ENCODE results near the gene ABHD6. TPM values are rescaled to one million over a fixed set of nuclear protein-coding genes. Genes with fewer than 3 reads are reported as not detected.
"Not testable (repeated sequence)": the region's sequence is repeated elsewhere in the genome, so short reads cannot be mapped to it uniquely, and the experiment has no call there.

Gene ABHD6, protein sequence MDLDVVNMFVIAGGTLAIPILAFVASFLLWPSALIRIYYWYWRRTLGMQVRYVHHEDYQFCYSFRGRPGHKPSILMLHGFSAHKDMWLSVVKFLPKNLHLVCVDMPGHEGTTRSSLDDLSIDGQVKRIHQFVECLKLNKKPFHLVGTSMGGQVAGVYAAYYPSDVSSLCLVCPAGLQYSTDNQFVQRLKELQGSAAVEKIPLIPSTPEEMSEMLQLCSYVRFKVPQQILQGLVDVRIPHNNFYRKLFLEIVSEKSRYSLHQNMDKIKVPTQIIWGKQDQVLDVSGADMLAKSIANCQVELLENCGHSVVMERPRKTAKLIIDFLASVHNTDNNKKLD
- polyA plus RNA-seq (ENCODE audit: insufficient read length in 3 of 3), result 10 to 100 TPM; 11.2 to 14.4 (median 12.2) TPM
- long read RNA-seq, donor 1, transcript ABHD6-201 (9 exons, 2,393 nt), result major isoform, 5 of 9 reads
- long read RNA-seq, donor 1, partial matches to known transcripts, result 0 of 9 reads
- long read RNA-seq, donor 1, other reads (novel, unspliced or antisense), result 0 of 9 reads
- long read RNA-seq, donor 2, transcript ABHD6-205 (10 exons, 2,482 nt), result major isoform, 5 of 6 reads
- long read RNA-seq, donor 2, partial matches to known transcripts, result 0 of 6 reads
- long read RNA-seq, donor 2, other reads (novel, unspliced or antisense), result 0 of 6 reads
- long read RNA-seq, donor 3, partial matches to known transcripts, result 8 of 11 reads
- long read RNA-seq, donor 3, other reads (novel, unspliced or antisense), result 0 of 11 reads
- long read RNA-seq, donor 4, partial matches to known transcripts, result 6 of 11 reads
- long read RNA-seq, donor 4, other reads (novel, unspliced or antisense), result 0 of 11 reads
- long read RNA-seq, donor 5, result 0 reads
- long read RNA-seq, donor 6, partial matches to known transcripts, result 0 of 3 reads
- long read RNA-seq, donor 6, other reads (novel, unspliced or antisense), result 0 of 3 reads
- long read RNA-seq, donor 7, partial matches to known transcripts, result 0 of 3 reads
- long read RNA-seq, donor 7, other reads (novel, unspliced or antisense), result 0 of 3 reads
- long read RNA-seq, donor 8, transcript ABHD6-205 (10 exons, 2,482 nt), result major isoform, 5 of 24 reads
- long read RNA-seq, donor 8, partial matches to known transcripts, result 16 of 24 reads
- long read RNA-seq, donor 8, other reads (novel, unspliced or antisense), result 0 of 24 reads
- long read RNA-seq, donor 9, partial matches to known transcripts, result 7 of 9 reads
- long read RNA-seq, donor 9, other reads (novel, unspliced or antisense), result 0 of 9 reads
- long read RNA-seq, donor 10, partial matches to known transcripts, result 0 of 4 reads
- long read RNA-seq, donor 10, other reads (novel, unspliced or antisense), result 0 of 4 reads
- long read RNA-seq, donor 11, partial matches to known transcripts, result 0 of 2 reads
- long read RNA-seq, donor 11, other reads (novel, unspliced or antisense), result 0 of 2 reads
- long read RNA-seq, donor 12, partial matches to known transcripts, result 0 of 2 reads
- long read RNA-seq, donor 12, other reads (novel, unspliced or antisense), result 0 of 2 reads
- long read RNA-seq, donor 13, transcript ABHD6-205 (10 exons, 2,482 nt), result major isoform, 5 of 5 reads
- long read RNA-seq, donor 13, partial matches to known transcripts, result 0 of 5 reads
- long read RNA-seq, donor 13, other reads (novel, unspliced or antisense), result 0 of 5 reads
- long read RNA-seq, donor 14, partial matches to known transcripts, result 0 of 5 reads
- long read RNA-seq, donor 14, other reads (novel, unspliced or antisense), result 0 of 5 reads
- long read RNA-seq, donor 15, partial matches to known transcripts, result 0 of 5 reads
- long read RNA-seq, donor 15, other reads (novel, unspliced or antisense), result 0 of 5 reads
- long read RNA-seq, donor 16, transcript ABHD6-201 (9 exons, 2,393 nt), result major isoform, 6 of 13 reads
- long read RNA-seq, donor 16, transcript ABHD6-205 (10 exons, 2,482 nt), result major isoform, 6 of 13 reads
- long read RNA-seq, donor 16, partial matches to known transcripts, result 0 of 13 reads
- long read RNA-seq, donor 16, other reads (novel, unspliced or antisense), result 0 of 13 reads

DNA sequence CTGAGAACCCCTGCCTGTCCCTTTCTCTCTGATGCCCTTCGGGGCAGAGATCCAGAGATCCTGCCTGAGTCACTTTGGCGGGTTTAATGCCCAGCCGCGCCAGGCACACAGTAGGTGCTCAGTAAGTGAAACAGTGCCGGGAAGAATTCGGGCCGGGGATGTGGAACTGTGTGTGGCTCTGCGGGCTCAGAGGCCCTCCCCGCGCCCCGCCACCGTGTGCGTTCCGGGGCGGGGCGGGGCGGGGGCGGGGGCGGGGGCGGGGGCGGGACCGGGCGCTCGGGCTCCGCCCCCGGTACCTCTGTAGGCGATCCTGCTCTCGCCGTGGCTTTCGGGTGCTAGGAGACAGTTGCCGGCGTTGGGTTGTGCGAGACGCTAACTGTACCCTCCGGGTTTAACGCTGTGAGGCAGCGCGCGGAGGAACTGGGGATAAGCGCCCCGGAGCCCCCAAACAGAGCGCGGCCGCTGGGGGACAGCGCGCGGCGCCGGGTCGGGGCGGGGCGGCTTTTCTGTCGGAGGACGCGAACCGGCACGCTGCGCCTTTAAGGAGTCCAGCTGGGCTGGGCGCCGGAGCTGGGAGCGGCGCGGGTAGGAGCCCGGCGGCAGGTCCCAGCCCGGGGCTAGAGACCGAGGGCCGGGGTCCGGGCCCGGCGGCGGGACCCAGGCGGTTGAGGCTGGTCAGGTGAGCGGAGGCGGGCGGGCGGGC, at the start of gene ABHD6:
ABHD6 (plus strand) TSS at position 555 of the 703 bp plus-strand sequence. CDS start 18,795 bp downstream, outside the sequence.
- peak in 10 of 11 donors; percentile 41 to 77 (median 68) for DNase-seq (ENCODE audit: extremely low read depth in 1 of 11, low read depth in 9 of 11, low spot score in 4 of 11)

DNA sequence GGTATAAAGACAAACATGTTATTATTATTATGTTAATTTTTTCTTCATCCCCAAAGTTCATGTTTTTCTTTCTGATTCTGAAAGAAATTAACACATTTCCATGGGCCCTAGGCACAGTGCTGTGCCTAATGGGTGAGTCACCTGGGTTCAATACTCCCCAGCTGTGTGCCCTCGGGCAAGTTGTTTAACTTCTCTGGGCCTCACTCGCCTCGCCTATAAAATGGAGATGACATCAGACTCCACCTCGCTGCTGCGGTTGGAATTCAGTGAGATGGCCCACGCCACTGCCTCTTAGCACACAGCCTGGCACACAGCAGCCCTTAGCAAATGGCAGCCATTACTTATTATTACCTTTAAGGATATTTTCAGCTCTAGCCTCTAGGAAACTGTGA, 49.4 kb upstream of the ABHD6 start:
- no peak for DNase-seq (ENCODE audit: extremely low read depth in 1 of 11, low read depth in 9 of 11, low spot score in 4 of 11)

DNA sequence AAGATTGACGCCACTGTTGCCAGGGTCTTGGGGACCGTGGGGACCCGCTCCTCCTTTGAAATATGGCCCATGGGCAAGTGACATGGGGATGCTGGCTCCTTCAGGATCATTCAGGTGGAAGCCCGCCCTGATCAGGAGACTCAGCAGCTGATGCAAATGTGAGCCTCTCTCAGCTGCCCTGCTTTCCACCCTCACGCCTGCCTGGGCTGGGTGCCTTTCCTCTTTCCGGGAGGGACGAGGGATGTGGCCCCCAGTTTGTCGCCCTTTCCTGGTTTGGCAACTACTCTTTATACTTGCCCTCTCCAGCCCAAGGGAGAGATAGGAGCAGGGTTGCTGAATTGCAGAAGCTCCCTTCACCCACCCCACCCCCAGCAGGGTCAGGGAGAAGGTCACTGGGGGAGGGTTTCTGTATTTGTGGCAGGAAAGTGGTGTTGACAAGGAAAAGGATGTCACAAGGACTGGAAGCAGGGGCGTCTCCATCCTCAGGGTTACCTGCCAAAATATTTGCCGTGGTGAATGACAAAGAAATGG, 48.6 kb upstream of the ABHD6 start:
- no peak for DNase-seq (ENCODE audit: extremely low read depth in 1 of 11, low read depth in 9 of 11, low spot score in 4 of 11)

DNA sequence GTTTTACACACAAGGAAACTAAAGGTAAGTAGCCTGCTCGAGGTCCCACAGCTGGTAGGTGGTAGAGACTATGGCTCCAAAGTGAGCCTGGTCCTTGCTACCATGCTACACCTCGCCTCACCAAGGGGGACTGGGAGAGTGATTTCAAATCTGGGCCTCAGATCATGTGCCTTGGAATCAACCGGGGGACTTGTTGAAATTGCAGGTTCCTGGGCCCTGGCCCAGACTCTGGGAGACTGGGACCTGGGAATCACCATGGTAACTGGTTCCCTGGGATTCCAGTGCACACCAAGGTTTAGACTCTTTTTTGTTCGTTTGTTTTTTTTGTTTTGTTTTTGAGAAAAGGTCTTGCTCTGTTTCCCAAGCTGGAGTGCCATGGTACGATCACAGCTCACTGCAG, 47.9 kb upstream of the ABHD6 start:
- DNase-seq (ENCODE audit: extremely low read depth in 1 of 11, low read depth in 9 of 11, low spot score in 4 of 11), result no peak

DNA sequence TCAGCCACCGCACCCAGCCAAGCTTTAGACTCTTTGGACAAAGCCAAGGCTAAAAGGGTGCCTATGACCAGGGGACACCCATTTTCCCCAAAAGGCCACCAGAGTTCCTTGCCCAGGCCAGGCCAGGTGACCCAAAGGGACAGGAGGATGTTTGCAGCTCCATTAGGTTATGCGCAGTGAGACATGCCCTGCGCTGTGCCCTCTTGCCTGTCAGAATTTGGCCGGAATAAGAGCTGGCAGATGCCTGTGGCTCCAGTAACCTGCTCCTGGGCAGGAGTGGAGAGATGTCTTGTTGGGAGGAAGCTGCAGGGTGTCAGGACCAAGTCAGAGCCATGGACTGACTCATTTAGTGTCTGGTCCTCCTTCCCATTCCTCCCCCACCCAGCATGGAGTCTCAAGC, 47.3 kb upstream of the ABHD6 start:
- DNase-seq (ENCODE audit: extremely low read depth in 1 of 11, low read depth in 9 of 11, low spot score in 4 of 11), result no peak

DNA sequence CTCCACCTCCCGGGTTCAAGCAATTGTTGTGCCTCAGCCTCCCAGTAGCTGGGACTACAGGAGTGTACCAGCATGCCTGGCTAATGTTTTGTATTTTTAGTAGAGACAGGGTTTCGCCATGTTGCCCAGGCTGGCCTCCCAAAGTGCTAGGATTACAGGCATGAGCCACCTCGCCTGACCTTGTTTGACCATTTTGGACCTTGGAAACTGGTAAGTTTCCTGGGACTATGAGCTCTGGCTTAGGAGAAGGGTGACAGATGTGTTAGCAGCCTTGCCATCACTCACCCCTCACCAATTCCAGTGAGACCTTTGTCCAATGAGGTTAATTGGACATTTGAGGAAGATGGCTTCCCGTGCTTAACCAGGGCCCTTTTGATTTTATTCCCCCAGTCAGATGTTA, 46.7 kb upstream of the ABHD6 start:
- no peak for DNase-seq (ENCODE audit: extremely low read depth in 1 of 11, low read depth in 9 of 11, low spot score in 4 of 11)

DNA sequence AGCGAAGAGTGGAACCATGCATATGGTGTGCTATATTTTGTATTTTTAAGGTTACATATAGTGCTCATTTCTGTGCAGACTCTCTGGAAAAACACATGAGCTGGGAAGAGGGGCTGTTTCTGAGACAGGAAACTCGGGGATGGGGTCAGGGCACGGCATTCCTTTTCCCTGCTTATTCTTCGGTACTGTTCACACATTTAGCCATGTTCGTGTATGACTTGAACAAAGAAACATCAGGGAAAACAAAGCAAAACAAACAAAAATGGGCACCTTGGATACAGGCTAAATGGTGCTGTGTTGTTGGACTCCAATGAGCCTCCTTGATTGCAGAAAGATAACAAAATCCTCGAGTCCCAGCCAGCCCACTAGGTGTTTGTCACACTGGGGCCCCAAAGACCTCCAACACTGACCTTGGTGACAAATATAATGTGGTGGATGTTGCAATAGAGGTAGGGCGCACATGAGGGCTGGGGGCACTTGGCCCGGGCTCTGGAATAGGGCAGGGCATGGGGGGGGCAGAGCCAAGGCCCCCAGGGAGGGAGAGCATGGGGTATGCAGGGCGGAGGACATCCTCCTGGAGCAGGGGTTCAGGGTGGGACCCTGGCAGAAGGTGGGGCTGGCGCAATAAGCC, 46.1 kb upstream of the ABHD6 start:
- DNase-seq (ENCODE audit: extremely low read depth in 1 of 11, low read depth in 9 of 11, low spot score in 4 of 11), result no peak

DNA sequence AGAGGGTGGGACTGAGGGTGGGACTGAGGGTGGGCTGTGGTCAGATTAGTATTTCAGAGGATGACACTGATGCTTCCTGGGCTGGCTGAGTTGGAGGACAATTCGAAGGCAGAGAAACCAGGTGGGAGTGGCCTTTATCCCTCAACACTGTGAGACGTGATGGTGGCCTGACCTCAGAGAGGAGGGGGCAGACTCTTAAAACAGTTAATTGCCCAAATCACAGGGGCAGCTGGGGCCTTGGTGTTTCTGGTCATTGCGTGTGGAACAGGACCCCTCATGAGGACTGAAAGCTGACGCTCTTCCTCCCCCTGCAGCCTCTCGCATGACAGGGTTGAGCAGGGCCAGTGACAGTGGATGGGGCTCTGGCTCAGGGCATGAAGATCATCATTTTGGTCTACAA, 45.5 kb upstream of the ABHD6 start:
- DNase-seq (ENCODE audit: extremely low read depth in 1 of 11, low read depth in 9 of 11, low spot score in 4 of 11), result no peak

DNA sequence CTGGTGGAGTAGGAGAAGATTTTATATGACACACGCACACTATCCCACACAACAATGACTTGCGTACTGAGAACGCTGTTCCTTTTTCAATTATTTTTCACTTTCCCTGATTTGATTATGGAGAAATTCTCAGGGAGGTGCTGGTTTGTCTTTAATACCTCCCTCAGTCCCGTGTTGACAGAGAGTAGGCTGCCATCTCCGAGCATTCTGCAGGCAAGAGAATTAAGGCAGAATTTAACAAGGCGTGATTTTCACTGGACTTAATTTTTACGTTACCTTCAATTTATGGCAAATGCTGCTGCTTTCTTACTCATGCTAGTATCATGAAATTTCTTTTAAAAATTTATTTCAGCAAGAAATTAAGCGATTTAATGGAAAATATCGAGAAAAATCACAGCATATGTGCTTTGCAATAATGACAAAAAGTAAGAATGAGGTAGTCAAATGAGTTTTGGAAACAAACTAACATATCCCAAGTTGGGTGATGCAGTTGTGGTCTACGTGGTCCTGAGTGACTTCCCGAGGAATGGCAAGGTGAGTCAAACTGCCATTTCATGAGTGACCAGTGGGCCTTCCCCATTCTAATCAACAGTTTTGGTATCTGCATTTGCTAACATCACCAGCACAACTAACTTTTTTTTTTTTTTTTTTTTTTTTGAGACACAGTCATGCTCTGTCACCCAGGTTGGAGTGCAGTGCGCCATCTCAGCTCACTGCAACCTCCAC, 43.7 kb upstream of the ABHD6 start:
- no peak for DNase-seq (ENCODE audit: extremely low read depth in 1 of 11, low read depth in 9 of 11, low spot score in 4 of 11)

DNA sequence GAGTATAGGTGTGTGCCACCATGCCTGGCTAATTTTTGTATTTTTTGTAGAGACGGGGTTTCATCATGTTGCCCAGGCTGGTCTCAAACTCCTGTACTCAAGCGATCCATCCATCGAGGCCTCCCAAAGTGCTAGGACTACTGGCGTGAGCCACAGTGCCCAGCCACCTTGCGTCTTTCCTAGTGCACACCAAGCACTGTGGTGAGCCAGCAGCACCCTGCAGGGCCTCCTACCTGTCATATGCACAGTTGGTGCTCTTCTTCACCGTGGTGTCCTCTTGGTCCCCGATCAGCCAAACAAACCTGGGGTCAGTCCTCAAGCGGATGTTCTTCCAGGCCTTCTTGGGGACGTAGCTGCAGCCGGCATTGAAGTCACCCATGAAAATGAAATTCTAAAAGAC, 40.0 kb upstream of the ABHD6 start:
- no peak for DNase-seq (ENCODE audit: extremely low read depth in 1 of 11, low read depth in 9 of 11, low spot score in 4 of 11)

DNA sequence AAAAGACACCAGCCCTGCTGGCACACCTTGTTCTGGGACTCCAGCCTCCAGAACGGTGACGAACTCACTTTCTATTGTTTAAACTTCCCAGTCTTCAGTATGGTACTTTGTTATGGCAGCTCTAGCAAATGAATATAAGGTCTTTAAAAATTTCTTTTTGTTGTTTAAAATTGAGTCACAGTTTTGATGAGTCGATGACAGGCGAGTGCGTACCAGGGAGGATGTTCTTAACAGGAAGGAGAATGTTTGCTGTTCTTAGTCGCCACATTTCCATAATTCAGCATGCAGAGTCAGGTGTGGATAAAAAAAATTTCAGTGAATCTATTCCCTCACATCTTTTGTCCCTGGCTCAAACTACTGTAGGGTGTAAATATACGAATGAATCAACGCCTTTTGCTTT, 39.2 kb upstream of the ABHD6 start:
- DNase-seq (ENCODE audit: extremely low read depth in 1 of 11, low read depth in 9 of 11, low spot score in 4 of 11), result no peak

DNA sequence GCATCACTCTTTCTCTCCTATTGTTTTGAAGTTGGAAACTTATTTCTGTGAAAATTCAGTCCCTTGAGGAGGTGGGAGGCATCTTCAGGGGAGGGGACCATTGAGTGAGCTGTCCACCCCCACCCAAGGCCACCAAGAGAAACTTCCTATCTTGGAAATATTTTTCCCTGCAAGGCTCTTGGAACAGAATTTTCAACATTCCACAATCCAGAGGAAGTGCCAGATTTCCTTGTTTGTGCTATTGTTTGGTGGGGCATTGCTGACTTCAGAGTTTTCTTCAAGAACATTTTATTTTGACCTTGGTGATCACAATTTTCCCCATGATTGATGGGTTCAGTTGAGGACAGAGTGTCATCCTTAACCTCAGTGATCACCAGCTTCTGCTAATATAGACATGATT, 38.8 kb upstream of the ABHD6 start:
- DNase-seq (ENCODE audit: extremely low read depth in 1 of 11, low read depth in 9 of 11, low spot score in 4 of 11), result no peak

DNA sequence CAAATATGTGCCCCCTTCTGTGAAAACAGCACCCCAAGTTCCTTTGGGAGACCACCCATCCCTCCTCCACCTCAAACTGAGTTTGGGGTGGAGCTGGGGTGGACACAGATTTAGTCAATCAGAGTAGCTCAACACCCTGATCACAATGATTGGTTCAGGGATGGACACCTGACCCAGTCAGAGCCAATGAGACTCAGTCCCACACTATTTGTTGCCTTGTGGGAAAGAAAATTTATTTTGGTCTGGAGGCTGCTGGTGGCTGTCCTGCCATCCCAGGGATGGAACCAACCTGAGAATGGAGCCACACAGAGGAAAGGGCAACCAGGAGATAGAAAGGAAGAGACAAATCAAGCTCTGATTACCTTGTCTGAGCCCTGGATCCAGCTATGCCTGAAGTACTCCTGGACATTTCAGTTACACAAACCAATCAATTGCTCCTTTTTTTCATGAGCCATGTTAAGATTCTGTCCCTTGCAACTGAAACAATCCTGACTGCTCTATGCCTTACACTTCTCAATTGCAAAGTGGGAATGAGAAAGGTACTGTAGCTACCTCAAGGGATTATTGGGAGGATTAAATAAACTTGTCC, 37.4 kb upstream of the ABHD6 start:
- no peak for DNase-seq (ENCODE audit: extremely low read depth in 1 of 11, low read depth in 9 of 11, low spot score in 4 of 11)

DNA sequence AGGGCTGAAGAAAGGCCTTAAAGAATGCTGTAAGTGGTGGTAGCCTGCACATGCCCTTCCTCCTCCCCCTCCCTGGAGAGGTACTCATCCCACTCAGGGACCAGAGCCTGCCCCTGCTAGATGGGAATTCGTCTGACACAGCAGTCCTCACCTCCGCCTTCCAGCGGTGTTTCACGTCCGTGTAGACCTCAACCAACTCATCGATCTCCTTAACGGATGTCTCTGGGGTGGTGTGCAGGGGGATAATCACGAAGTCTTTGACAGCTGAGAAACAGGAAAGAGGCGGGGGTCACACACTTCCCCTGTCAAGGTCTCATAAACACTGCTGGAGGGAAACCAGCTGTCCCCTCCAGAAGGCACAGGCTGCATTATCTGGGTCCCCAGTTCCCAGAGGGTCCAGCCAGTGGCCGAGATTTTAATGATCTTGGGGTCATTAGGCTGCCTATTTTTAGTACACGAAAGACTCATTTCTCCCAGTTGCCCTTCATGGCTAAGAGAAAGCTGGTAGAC, 36.7 kb upstream of the ABHD6 start:
- DNase-seq (ENCODE audit: extremely low read depth in 1 of 11, low read depth in 9 of 11, low spot score in 4 of 11), result peak in 2 of 11 donors; percentile 20 to 45

DNA sequence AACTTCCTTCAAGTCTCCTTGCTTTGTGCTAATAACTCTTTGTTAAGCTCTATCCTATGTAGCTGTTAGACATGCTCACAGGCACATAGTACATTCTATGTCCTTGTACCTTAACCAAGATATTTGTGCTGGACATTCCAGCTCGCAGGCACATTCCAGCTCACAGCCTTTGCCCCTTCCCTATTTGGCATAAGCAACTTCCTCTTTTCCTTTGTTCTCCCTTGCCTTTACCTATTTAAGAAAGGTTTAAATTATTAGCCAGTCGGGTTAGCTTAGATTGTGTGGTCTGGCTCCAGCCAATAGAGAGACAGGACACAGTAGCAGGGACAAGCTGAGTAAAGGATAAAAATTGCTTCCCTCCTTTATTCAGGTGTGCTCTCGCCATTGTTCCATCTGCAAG, 36.1 kb upstream of the ABHD6 start:
- not testable (repeated sequence) for DNase-seq (ENCODE audit: extremely low read depth in 1 of 11, low read depth in 9 of 11, low spot score in 4 of 11)
